Measurements from ENCODE around the gene NPEPPS. TPM values are rescaled to one million over a fixed set of nuclear protein-coding genes. Genes with fewer than 3 reads are reported as not detected.

NPEPPS gene
- total RNA-seq, 1 donor from 2014 or later: 150 TPM

- Mint-ChIP-seq H3K36me3 (peaks cover 35% of the 10 kb centered on the region), H3K4me1 (ENCODE audit: unreplicated experiment) (peaks cover 5% of the 10 kb centered on the region), H3K27ac (peak overlapping the region; percentile 49), H3K9me3 (no peaks in the 10 kb centered on the region), H3K4me3 (no peak overlapping the region), H3K27me3 (no peaks in the 10 kb centered on the region)
- TF ChIP-seq, protein P1, sequence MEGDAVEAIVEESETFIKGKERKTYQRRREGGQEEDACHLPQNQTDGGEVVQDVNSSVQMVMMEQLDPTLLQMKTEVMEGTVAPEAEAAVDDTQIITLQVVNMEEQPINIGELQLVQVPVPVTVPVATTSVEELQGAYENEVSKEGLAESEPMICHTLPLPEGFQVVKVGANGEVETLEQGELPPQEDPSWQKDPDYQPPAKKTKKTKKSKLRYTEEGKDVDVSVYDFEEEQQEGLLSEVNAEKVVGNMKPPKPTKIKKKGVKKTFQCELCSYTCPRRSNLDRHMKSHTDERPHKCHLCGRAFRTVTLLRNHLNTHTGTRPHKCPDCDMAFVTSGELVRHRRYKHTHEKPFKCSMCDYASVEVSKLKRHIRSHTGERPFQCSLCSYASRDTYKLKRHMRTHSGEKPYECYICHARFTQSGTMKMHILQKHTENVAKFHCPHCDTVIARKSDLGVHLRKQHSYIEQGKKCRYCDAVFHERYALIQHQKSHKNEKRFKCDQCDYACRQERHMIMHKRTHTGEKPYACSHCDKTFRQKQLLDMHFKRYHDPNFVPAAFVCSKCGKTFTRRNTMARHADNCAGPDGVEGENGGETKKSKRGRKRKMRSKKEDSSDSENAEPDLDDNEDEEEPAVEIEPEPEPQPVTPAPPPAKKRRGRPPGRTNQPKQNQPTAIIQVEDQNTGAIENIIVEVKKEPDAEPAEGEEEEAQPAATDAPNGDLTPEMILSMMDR (conservative IDR thresholded peaks at IDR 0.05): no peak
- DNase-seq (ENCODE audit: extremely low spot score, unreplicated experiment): no peak
These were observed 80.8 kb downstream of the NPEPPS start for GRCh38 chr17:47611372-47612350.

GRCh38 chr17:47615766-47616424 lies 85.0 kb downstream of the NPEPPS start:
- no peaks in the 10 kb centered on the region for H3K27me3 Mint-ChIP-seq
- TF ChIP-seq, protein P1 (conservative IDR thresholded peaks at IDR 0.05): peak; percentile 89
- DNase-seq (ENCODE audit: extremely low spot score, unreplicated experiment): no peak
- no peaks in the 10 kb centered on the region for H3K4me1 Mint-ChIP-seq (ENCODE audit: unreplicated experiment)
- H3K9me3 Mint-ChIP-seq: no peaks in the 10 kb centered on the region
- peaks cover 27% of the 10 kb centered on the region for H3K36me3 Mint-ChIP-seq
- H3K4me3 Mint-ChIP-seq: no peak overlapping the region
- H3K27ac Mint-ChIP-seq: peak overlapping the region; percentile 63

- Mint-ChIP-seq H3K27ac (no peak overlapping the region), H3K36me3 (peaks cover 28% of the 10 kb centered on the region), H3K9me3 (no peaks in the 10 kb centered on the region), H3K4me3 (no peak overlapping the region), H3K27me3 (no peaks in the 10 kb centered on the region), H3K4me1 (ENCODE audit: unreplicated experiment) (peaks cover 5% of the 10 kb centered on the region)
- no peak for DNase-seq (ENCODE audit: extremely low spot score, unreplicated experiment)
- TF ChIP-seq, protein P1 (conservative IDR thresholded peaks at IDR 0.05): peak; percentile 60
These were observed 87.5 kb downstream of the NPEPPS start for GRCh38 chr17:47618410-47618809.

GRCh38 chr17:47620503-47621245 lies 89.8 kb downstream of the NPEPPS start:
- H3K27me3 Mint-ChIP-seq: no peaks in the 10 kb centered on the region

More at GRCh38 chr17:47620503-47621245, 89.8 kb downstream of the NPEPPS start:
- TF ChIP-seq, protein P1 (conservative IDR thresholded peaks at IDR 0.05): no peak
- no peaks in the 10 kb centered on the region for H3K9me3 Mint-ChIP-seq
- H3K27ac Mint-ChIP-seq: peak overlapping the region; percentile 75
- H3K4me1 Mint-ChIP-seq (ENCODE audit: unreplicated experiment): peaks cover 5% of the 10 kb centered on the region
- H3K36me3 Mint-ChIP-seq: peaks cover 36% of the 10 kb centered on the region
- no peak overlapping the region for H3K4me3 Mint-ChIP-seq
- DNase-seq (ENCODE audit: extremely low spot score, unreplicated experiment): no peak
